ENCODE data around the gene IL17RB. TPM values are rescaled to one million over a fixed set of nuclear protein-coding genes. Genes with fewer than 3 reads are reported as not detected.

The IL17RB gene
- total and polyA plus RNA-seq, 2 of the 8 experiments (the other 6 are each of a cell fraction or from before 2014, with no cell fraction given): 7.0 to 24.6 TPM

DNA sequence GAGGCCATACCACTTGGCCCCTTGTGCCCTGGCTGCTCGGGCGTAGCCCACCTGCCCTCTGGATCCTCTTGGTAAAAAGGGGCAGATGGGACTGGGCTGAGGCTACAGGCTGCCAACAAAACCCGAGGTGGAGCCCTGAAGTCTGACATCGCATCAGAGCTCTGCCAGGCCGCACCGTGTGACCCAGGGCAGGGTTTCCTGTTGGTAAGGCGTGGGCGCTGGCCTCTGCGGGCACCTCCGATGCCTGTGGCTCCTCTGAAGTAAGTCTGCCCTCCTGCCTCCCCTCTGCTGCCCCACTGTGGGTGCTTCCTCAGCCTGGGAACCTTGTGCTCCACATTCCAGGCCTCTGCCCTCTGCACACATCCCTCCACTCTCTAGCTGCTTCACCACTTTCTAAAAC is 9.0 kb upstream of the IL17RB start (continued):
- no peak for TF ChIP-seq CHD7 (IDR thresholded peaks at IDR 0.05; ENCODE audit: insufficient replicate concordance, low read length)
- TF ChIP-seq ASH2L (IDR thresholded peaks at IDR 0.05; ENCODE audit: low read length): no peak
- no peak for TF ChIP-seq KDM5A (IDR thresholded peaks at IDR 0.05; ENCODE audit: low read length)
- no peak for TF ChIP-seq POU5F1 (IDR thresholded peaks at IDR 0.05; ENCODE audit: low read depth, low read length)
- TF ChIP-seq SIN3A (conservative IDR thresholded peaks at IDR 0.05 in 1 of 2, IDR thresholded peaks at IDR 0.05 in 1 of 2; ENCODE audit: low read depth in 1 of 2, low read length in 2 of 2): no peak
- no peak for TF ChIP-seq BRCA1 (IDR thresholded peaks at IDR 0.05; ENCODE audit: low read depth, low read length)
- TF ChIP-seq HDAC2 (IDR thresholded peaks at IDR 0.05; ENCODE audit: borderline replicate concordance in 1 of 2, low read depth in 2 of 2, low read length in 2 of 2): no peak
- TF ChIP-seq EGR1 (IDR thresholded peaks at IDR 0.05; ENCODE audit: borderline replicate concordance, low read depth, low read length): no peak
- no peak for TF ChIP-seq POLR2AphosphoS5 (IDR thresholded peaks at IDR 0.05; ENCODE audit: low read depth, low read length)
- no peak for TF ChIP-seq SIX5 (IDR thresholded peaks at IDR 0.05; ENCODE audit: low read depth, low read length)
